CD4-positive, alpha-beta T cell treated with Interleukin-17A for 4 hours (primary cell): ENCODE data around the gene ERN1.

Source experiments
- DNase-seq: peaks from one replicate; pipeline ENCODE4 v3.0.0-alpha.2; 2020; ENCODE audit warnings: mixed read lengths

The ERN1 gene

GRCh38 chr17:64001763-64002529 lies 128.0 kb downstream of the ERN1 start:
- no peak for DNase-seq

GRCh38 chr17:64001091-64001579 lies 128.8 kb downstream of the ERN1 start:
- no peak for DNase-seq

- DNase-seq, result no peak
Measured at GRCh38 chr17:63999680-64000531, 130.0 kb downstream of the ERN1 start.

- peak; percentile 39 for DNase-seq
Measured at GRCh38 chr17:63998721-63999679, 130.9 kb downstream of the ERN1 start.

GRCh38 chr17:63998050-63998720 lies 131.8 kb downstream of the ERN1 start, which contains the start of gene PRR29:
Gene PRR29 (plus strand): TSS chr17:63998351. CDS start chr17:63998365, 14 bp downstream.
- DNase-seq, result peak; percentile 82

- DNase-seq, result no peak
Measured at GRCh38 chr17:63997341-63998048, 132.4 kb downstream of the ERN1 start.

GRCh38 chr17:63996430-63997182 lies 133.3 kb downstream of the ERN1 start:
- DNase-seq, result no peak

GRCh38 chr17:63995626-63996025 lies 134.3 kb downstream of the ERN1 start:
- no peak for DNase-seq

- peak; percentile 45 for DNase-seq
Measured at GRCh38 chr17:63993368-63993985, 136.5 kb downstream of the ERN1 start.

- DNase-seq, result no peak
Measured at GRCh38 chr17:63991611-63992010, 138.3 kb downstream of the ERN1 start.

GRCh38 chr17:63989622-63990345 lies 140.2 kb downstream of the ERN1 start:
- no peak for DNase-seq
